ENCODE results near the gene RGS9.

Gene RGS9

GRCh38 chr17:65185668-65186382 lies 48.7 kb downstream of the RGS9 start:
- no peak for TF ChIP-seq CTCF (IDR thresholded peaks at IDR 0.05; ENCODE audit: low read depth, low read length)
- H3K4me3 ChIP-seq (ENCODE audit: low read depth, low read length), result no peak overlapping the region

- no peak for TF ChIP-seq CTCF (IDR thresholded peaks at IDR 0.05; ENCODE audit: low read depth, low read length)
Measured at GRCh38 chr17:65190467-65191097, 53.4 kb downstream of the RGS9 start.

GRCh38 chr17:65191811-65192740 lies 54.9 kb downstream of the RGS9 start:
- no peak for TF ChIP-seq CTCF (IDR thresholded peaks at IDR 0.05; ENCODE audit: low read depth, low read length)
- no peak overlapping the region for H3K4me3 ChIP-seq (ENCODE audit: low read depth, low read length)

More at GRCh38 chr17:65190467-65191097, 53.4 kb downstream of the RGS9 start:
- H3K4me3 ChIP-seq (ENCODE audit: low read depth, low read length), result no peak overlapping the region

- no peak overlapping the region for H3K4me3 ChIP-seq (ENCODE audit: low read depth, low read length)
- TF ChIP-seq CTCF (IDR thresholded peaks at IDR 0.05; ENCODE audit: low read depth, low read length), result no peak
Measured at GRCh38 chr17:65193305-65193704, 56.1 kb downstream of the RGS9 start.

- no peak overlapping the region for H3K4me3 ChIP-seq (ENCODE audit: low read depth, low read length)
- no peak for TF ChIP-seq CTCF (IDR thresholded peaks at IDR 0.05; ENCODE audit: low read depth, low read length)
Measured at GRCh38 chr17:65193716-65194293, 56.6 kb downstream of the RGS9 start.

- TF ChIP-seq CTCF (IDR thresholded peaks at IDR 0.05; ENCODE audit: low read depth, low read length), result no peak
- no peak overlapping the region for H3K4me3 ChIP-seq (ENCODE audit: low read depth, low read length)
Measured at GRCh38 chr17:65194670-65195334, 57.6 kb downstream of the RGS9 start.

Data from WI38 (cell line).